Right atrium auricular region (tissue), 2 donors: ENCODE data around the gene CADPS. TPM values are rescaled to one million over a fixed set of nuclear protein-coding genes. Genes with fewer than 3 reads are reported as not detected.

ENCODE experiments used
- DNase-seq: peaks from one replicate; pipeline ENCODE4 v3.0.0-alpha.2; 2019; ENCODE audit warnings: low spot score
- H3K27ac ChIP-seq, 2 donors: fragments of 200-600 bp; sonication (generic); 1 replicate in 1 of 2; 2 replicates in 1 of 2; pipeline ENCODE4 v1.5.1; 2016 to 2019
- H3K27me3 ChIP-seq, 2 donors: fragments of 200-600 bp; sonication (generic); one replicate each; pipeline versions ENCODE4 v1.5.1 to v1.6.0; 2017 to 2019
- H3K36me3 ChIP-seq: fragments of 200-600 bp; sonication (generic); one replicate; pipeline ENCODE4 v1.5.1; 2016
- H3K4me1 ChIP-seq, 2 donors: fragments of 200-600 bp; sonication (generic); one replicate each; pipeline versions ENCODE4 v1.5.1 to v1.6.0; 2017 to 2019
- H3K4me3 ChIP-seq, 2 donors: fragments of 200-600 bp; sonication (generic); 1 replicate in 1 of 2; 2 replicates in 1 of 2; pipeline ENCODE4 v1.5.1; 2017 to 2019; ENCODE audit warnings: mild to moderate bottlenecking in 1 of 2, moderate library complexity in 1 of 2
- H3K9me3 ChIP-seq, 2 donors: fragments of 200-600 bp; sonication (generic); one replicate each; pipeline ENCODE4 v1.5.1; 2019
- CTCF ChIP-seq, 2 donors: fragments of 200-600 bp; sonication (generic); IDR thresholded peaks; one replicate each; pipeline ENCODE4 v1.5.1; 2019; ENCODE audit warnings: antibody characterized with exemption in 2 of 2
- total RNA-seq, 2 donors: library from RNA; depleted of rRNA; stranded (reverse); fragments of >200 nt; gene quantifications; one replicate each; pipeline ENCODE4 v1.1.0, GENCODE V29; 2016

The CADPS gene
- total RNA-seq, 2 donors from 2014 or later, result 16.1 to 48.2 TPM

- H3K27me3 ChIP-seq, result no peaks in the 10 kb centered on the region
- H3K36me3 ChIP-seq, result peaks cover 4% of the 10 kb centered on the region
- H3K9me3 ChIP-seq, result no peaks in the 10 kb centered on the region
- no peak overlapping the region for H3K4me3 ChIP-seq
- no peak for DNase-seq
- no peak overlapping the region for H3K27ac ChIP-seq
- TF ChIP-seq CTCF (IDR thresholded peaks at IDR 0.05), result no peak
- H3K4me1 ChIP-seq, result no peaks in the 10 kb centered on the region
These were observed 435.9 kb downstream of the CADPS start for GRCh38 chr3:62439176-62439813.

GRCh38 chr3:62436785-62437184 is 438.4 kb downstream of the CADPS start:
- no peak overlapping the region for H3K27ac ChIP-seq
- no peaks in the 10 kb centered on the region for H3K27me3 ChIP-seq
- H3K36me3 ChIP-seq, result peaks cover 4% of the 10 kb centered on the region
- no peaks in the 10 kb centered on the region for H3K9me3 ChIP-seq
- no peak overlapping the region for H3K4me3 ChIP-seq
- DNase-seq, result no peak
- no peak for TF ChIP-seq CTCF (IDR thresholded peaks at IDR 0.05)
- no peaks in the 10 kb centered on the region for H3K4me1 ChIP-seq

- Histone ChIP-seq H3K27ac (no peak overlapping the region), H3K4me1 (no peaks in the 10 kb centered on the region), H3K9me3 (no peaks in the 10 kb centered on the region), H3K36me3 (peaks cover 4% of the 10 kb centered on the region), H3K4me3 (no peak overlapping the region), H3K27me3 (no peaks in the 10 kb centered on the region)
- TF ChIP-seq CTCF (IDR thresholded peaks at IDR 0.05), result no peak
- DNase-seq, result no peak
These were observed 441.8 kb downstream of the CADPS start for GRCh38 chr3:62433396-62433795.

GRCh38 chr3:62421207-62421606 is 454.0 kb downstream of the CADPS start:
- no peaks in the 10 kb centered on the region for H3K9me3 ChIP-seq
- TF ChIP-seq CTCF (IDR thresholded peaks at IDR 0.05), result no peak
- H3K27ac ChIP-seq, result no peak overlapping the region

GRCh38 chr3:62416144-62416543 is 459.1 kb downstream of the CADPS start:
- Histone ChIP-seq H3K4me1 (no peaks in the 10 kb centered on the region), H3K36me3 (no peaks in the 10 kb centered on the region), H3K9me3 (no peaks in the 10 kb centered on the region), H3K27ac (no peak overlapping the region), H3K4me3 (no peak overlapping the region), H3K27me3 (no peaks in the 10 kb centered on the region)
- no peak for TF ChIP-seq CTCF (IDR thresholded peaks at IDR 0.05)
- no peak for DNase-seq

More at GRCh38 chr3:62421207-62421606, 454.0 kb downstream of the CADPS start:
- Histone ChIP-seq H3K36me3 (no peaks in the 10 kb centered on the region), H3K4me3 (no peak overlapping the region), H3K27me3 (no peaks in the 10 kb centered on the region), H3K4me1 (no peaks in the 10 kb centered on the region)
- DNase-seq, result no peak

- H3K27me3 ChIP-seq, result no peaks in the 10 kb centered on the region
- H3K4me3 ChIP-seq, result no peak overlapping the region
- H3K4me1 ChIP-seq, result no peaks in the 10 kb centered on the region
- H3K9me3 ChIP-seq, result no peaks in the 10 kb centered on the region
- H3K27ac ChIP-seq, result no peak overlapping the region
- TF ChIP-seq CTCF (IDR thresholded peaks at IDR 0.05), result no peak
- DNase-seq, result no peak
- H3K36me3 ChIP-seq, result no peaks in the 10 kb centered on the region
These were observed 459.9 kb downstream of the CADPS start for GRCh38 chr3:62415312-62415801.
